GM18873 (cell line): ENCODE data around the gene HOMER1.

Experiments used
- ATAC-seq: cut with Tn5 transposase; IDR thresholded peaks from one replicate; pipeline ENCODE4 v1.9.1; 2021; ENCODE audit warnings: mild to moderate bottlenecking, moderate library complexity, moderate number of reproducible peaks; ENCODE audit not compliant: unreplicated experiment, low FRiP score

HOMER1 gene

GRCh38 chr5:79333852-79334557, 179.9 kb downstream of the HOMER1 start:
- no peak for ATAC-seq

DNA sequence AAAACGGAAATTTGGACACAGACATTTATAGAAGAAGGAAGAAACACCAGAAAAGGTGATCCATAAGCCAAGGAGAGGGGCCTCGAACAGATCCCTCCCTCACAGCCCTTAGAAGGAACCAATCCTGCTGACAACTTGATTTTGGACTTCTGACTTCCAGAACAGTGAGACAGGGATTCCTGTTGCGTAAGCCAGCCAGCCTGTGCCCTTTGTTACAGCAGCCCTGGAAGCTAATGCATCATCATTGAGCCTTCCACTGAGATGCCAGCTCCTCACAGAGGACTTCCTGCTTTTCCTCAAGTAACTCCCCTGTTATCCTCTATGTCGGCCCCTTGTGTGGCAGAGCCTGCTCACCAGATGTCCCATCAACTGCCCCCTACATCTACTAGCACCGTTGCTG, 183.9 kb downstream of the HOMER1 start:
- ATAC-seq, result no peak

GRCh38 chr5:79329453-79329852, 184.5 kb downstream of the HOMER1 start:
- no peak for ATAC-seq
